B cell (primary cell): Measurements from ENCODE around the gene GRK5. TPM values are rescaled to one million over a fixed set of nuclear protein-coding genes. Genes with fewer than 3 reads are reported as not detected.

Experiments
- ATAC-seq: fragments of 200-7000 bp; cut with Tn5 transposase; one replicate; pipeline ENCODE4 v1.10.0; 2021; ENCODE audit warnings: low read depth, mild to moderate bottlenecking, moderate number of reproducible peaks, moderate library complexity
- CTCF ChIA-PET: fragments of 350-600 bp; sonication (Branson Sonifier 250); formaldehyde crosslinking; loops from one replicate; lab custom pipeline; 2021; ENCODE audit warnings: antibody characterized with exemption, inconsistent platforms; lab: Charles Lee
- POLR2A ChIA-PET: fragments of 350-600 bp; sonication (Branson Sonifier 250); formaldehyde crosslinking; loops from one replicate; lab custom pipeline; 2021; ENCODE audit warnings: antibody characterized with exemption; lab: Charles Lee
- DNase-seq: peaks from one replicate; pipeline ENCODE4 v3.0.0; 2013
- H2AFZ ChIP-seq: 2 replicates; pipeline ENCODE4 v1.6.1; 2012; ENCODE audit warnings: mild to moderate bottlenecking, low read depth, low read length; ENCODE audit not compliant: insufficient read depth, poor library complexity, severe bottlenecking
- H3K27ac ChIP-seq, 2 donors: 1 replicate in 1 of 2; 2 replicates in 1 of 2; pipeline ENCODE4 v1.5.1; 2012 to 2013; ENCODE audit warnings: low read length in 2 of 2, mild to moderate bottlenecking in 2 of 2, moderate library complexity in 1 of 2
- H3K27me3 ChIP-seq, 4 experiments: fragments of 200-600 bp in 1 of 4; sonication (generic) in 1 of 4; replicated peaks in 1 of 4; 1 replicate in 2 of 4; 2 replicates in 2 of 4; pipeline versions ENCODE4 v1.6.1 to v1.7.0; 2013 to 2016; ENCODE audit warnings: low read length in 3 of 4, mild to moderate bottlenecking in 2 of 4, mixed read lengths in 1 of 4, moderate library complexity in 1 of 4; ENCODE audit not compliant: insufficient read depth in 4 of 4, control insufficient read depth in 3 of 4; ENCODE audit errors: control extremely low read depth in 1 of 4
- H3K36me3 ChIP-seq, 2 experiments: replicated peaks in 1 of 2; 1 replicate in 1 of 2; 2 replicates in 1 of 2; pipeline versions ENCODE4 v1.6.1 to v1.7.1; 2013; ENCODE audit warnings: low read length in 1 of 2; ENCODE audit not compliant: insufficient read depth in 2 of 2, control insufficient read depth in 1 of 2; ENCODE audit errors: control extremely low read depth in 1 of 2, extremely low read depth in 1 of 2
- H3K4me1 ChIP-seq, 2 donors: fragments of 200-600 bp in 1 of 2; sonication (generic) in 1 of 2; 1 replicate in 1 of 2; 2 replicates in 1 of 2; pipeline versions ENCODE4 v1.5.1 to v1.6.1; 2013 to 2017; ENCODE audit warnings: low read length in 2 of 2; ENCODE audit not compliant: control insufficient read depth in 2 of 2, insufficient read depth in 2 of 2
- H3K4me2 ChIP-seq: replicated peaks from 2 replicates; pipeline ENCODE3; 2012; ENCODE audit warnings: mild to moderate bottlenecking, low read depth, low read length; ENCODE audit not compliant: poor library complexity, severe bottlenecking
- H3K4me3 ChIP-seq, 5 experiments: fragments of 200-600 bp in 1 of 5; sonication (generic) in 1 of 5; 1 replicate in 3 of 5; 2 replicates in 2 of 5; pipeline versions ENCODE4 v1.5.1 to v1.7.0; 2011 to 2016; ENCODE audit warnings: low read length in 4 of 5, mild to moderate bottlenecking in 4 of 5, low read depth in 2 of 5, control low read depth in 1 of 5, moderate library complexity in 1 of 5; ENCODE audit not compliant: insufficient read depth in 1 of 5; ENCODE audit errors: control extremely low read depth in 1 of 5, extremely low read depth in 1 of 5
- H3K79me2 ChIP-seq: fragments of 200-600 bp; sonication (generic); one replicate; pipeline ENCODE4 v1.6.0; 2016; ENCODE audit warnings: low read length; ENCODE audit not compliant: control insufficient read depth, insufficient read depth
- H3K9ac ChIP-seq: fragments of 200-600 bp; sonication (generic); 2 replicates; pipeline ENCODE4 v1.6.1; 2017; ENCODE audit warnings: mild to moderate bottlenecking, low read length, moderate library complexity
- H3K9me3 ChIP-seq, 3 donors: one replicate each; pipeline versions ENCODE4 v1.6.1 to v1.7.1; 2013; ENCODE audit warnings: low read length in 2 of 3; ENCODE audit not compliant: control insufficient read depth in 2 of 3, insufficient read depth in 1 of 3; ENCODE audit errors: control extremely low read depth in 1 of 3
- H4K20me1 ChIP-seq: 2 replicates; pipeline ENCODE4 v1.6.0; 2012; ENCODE audit warnings: mild to moderate bottlenecking, low read length; ENCODE audit not compliant: insufficient read depth, control insufficient read depth, poor library complexity, severe bottlenecking
- H3K27ac Mint-ChIP-seq: one replicate; pipeline ENCODE4 v1.8.0; 2021; ENCODE audit warnings: mixed read lengths
- H3K27me3 Mint-ChIP-seq: one replicate; pipeline ENCODE4 v1.8.0; 2021; ENCODE audit warnings: mixed read lengths
- H3K4me1 Mint-ChIP-seq: one replicate; pipeline ENCODE4 v1.8.0; 2021; ENCODE audit warnings: mixed read lengths
- H3K4me3 Mint-ChIP-seq: one replicate; pipeline ENCODE4 v1.8.0; 2021; ENCODE audit warnings: mixed read lengths
- H3K9me3 Mint-ChIP-seq: one replicate; pipeline ENCODE4 v1.8.0; 2022; ENCODE audit warnings: mixed read lengths; ENCODE audit not compliant: insufficient read depth
- CTCF ChIP-seq: fragments of 200-600 bp; IDR thresholded peaks from one replicate; pipeline ENCODE4 v1.8.0; 2022; ENCODE audit warnings: antibody characterized with exemption, mild to moderate bottlenecking
- EZH2 ChIP-seq: IDR thresholded peaks from 2 replicates; pipeline ENCODE4 v1.6.1; 2012; ENCODE audit warnings: borderline replicate concordance, low read depth, mild to moderate bottlenecking, moderate library complexity, low read length; ENCODE audit not compliant: insufficient read depth, poor library complexity, severe bottlenecking
- WGBS: methylation state at CpG from one replicate; pipeline ENCODE4 v1.1.5; 2013; ENCODE audit warnings: missing lambda C conversion rate; ENCODE audit not compliant: insufficient coverage; 5-methylcytosine and 5-hydroxymethylcytosine counted together
- intact Hi-C: fragments of 100-400 bp; cut with micrococcal nuclease; formaldehyde crosslinking; loops from one replicate; pipeline ENCODE4 v1.10.0; 2022
- polyA plus RNA-seq: library from polyadenylated mRNA; depleted of rRNA; stranded (reverse); fragments of >200 nt; gene quantifications from 2 replicates; pipeline ENCODE4 v1.2.3, GENCODE V29; 2012
- total RNA-seq, 2 donors: library from RNA; stranded (reverse); fragments of 120-200 nt in 1 of 2; gene quantifications; 1 replicate in 1 of 2; 2 replicates in 1 of 2; pipeline versions ENCODE4 v1.2.3 to v1.2.4, GENCODE V29; 2013 to 2022

Gene GRK5
- total and polyA plus RNA-seq, 2 donors (not counting 1 experiment from before 2014, with no cell fraction given), result 21.9 to 54.8 TPM

- Histone ChIP-seq H3K27me3 (no peaks in the 10 kb centered on the region), H3K4me2 (no peak overlapping the region), H3K9ac (no peak overlapping the region), H4K20me1 (peaks cover 15% of the 10 kb centered on the region), H3K4me3 (no peak overlapping the region), H3K27ac (peak overlapping the region in 1 of 2 donors; percentile 9), H2AFZ (no peak overlapping the region), H3K9me3 (peaks cover 0 to 5% (median 0%) of the 10 kb centered on the region in 3 donors), H3K79me2 (peaks cover 82% of the 10 kb centered on the region), H3K4me1 (peaks cover 60 to 67% of the 10 kb centered on the region in 2 donors), H3K36me3 (peaks cover 0 to 7% of the 10 kb centered on the region in 2 experiments)
- Mint-ChIP-seq H3K27ac (peak overlapping the region; percentile 76), H3K27me3 (no peaks in the 10 kb centered on the region), H3K9me3 (no peaks in the 10 kb centered on the region), H3K4me1 (peaks cover 70% of the 10 kb centered on the region), H3K4me3 (peak overlapping the region; percentile 13)
- WGBS, result 84% methylated on average over 9 of the region's 12 CpGs
- intact Hi-C loops, result no loop called here
- no peak for DNase-seq
- TF ChIP-seq EZH2, result no peak
- no peak for TF ChIP-seq CTCF
- CTCF ChIA-PET, result interaction anchor here (0.7 to 2.3 kb wide), 7 partner anchors 9 to 137 kb away, joined by 3 to 8 read pairs (median 3); partner anchors contain the start of gene GRK5
- no peak for ATAC-seq
- POLR2A ChIA-PET, result interaction anchor here (0.6 to 2.6 kb wide), 2 partner anchors 19 to 167 kb away, joined by 5 to 13 read pairs; no protein-coding TSS in a partner anchor
Observed at GRCh38 chr10:119290301-119291048, 83.1 kb downstream of the GRK5 start.
